GM18873 (cell line): ENCODE measurements around the gene AURKAIP1.
"Not testable (repeated sequence)": the region's sequence is repeated elsewhere in the genome, so short reads cannot be mapped to it uniquely, and the experiment has no call there.

Source experiments
- ATAC-seq: cut with Tn5 transposase; IDR thresholded peaks from one replicate; pipeline ENCODE4 v1.9.1; 2021; ENCODE audit warnings: mild to moderate bottlenecking, moderate library complexity, moderate number of reproducible peaks; ENCODE audit not compliant: unreplicated experiment, low FRiP score

Gene AURKAIP1

GRCh38 chr1:1388078-1388472 lies 13.1 kb upstream of the AURKAIP1 start:
- no peak for ATAC-seq

DNA sequence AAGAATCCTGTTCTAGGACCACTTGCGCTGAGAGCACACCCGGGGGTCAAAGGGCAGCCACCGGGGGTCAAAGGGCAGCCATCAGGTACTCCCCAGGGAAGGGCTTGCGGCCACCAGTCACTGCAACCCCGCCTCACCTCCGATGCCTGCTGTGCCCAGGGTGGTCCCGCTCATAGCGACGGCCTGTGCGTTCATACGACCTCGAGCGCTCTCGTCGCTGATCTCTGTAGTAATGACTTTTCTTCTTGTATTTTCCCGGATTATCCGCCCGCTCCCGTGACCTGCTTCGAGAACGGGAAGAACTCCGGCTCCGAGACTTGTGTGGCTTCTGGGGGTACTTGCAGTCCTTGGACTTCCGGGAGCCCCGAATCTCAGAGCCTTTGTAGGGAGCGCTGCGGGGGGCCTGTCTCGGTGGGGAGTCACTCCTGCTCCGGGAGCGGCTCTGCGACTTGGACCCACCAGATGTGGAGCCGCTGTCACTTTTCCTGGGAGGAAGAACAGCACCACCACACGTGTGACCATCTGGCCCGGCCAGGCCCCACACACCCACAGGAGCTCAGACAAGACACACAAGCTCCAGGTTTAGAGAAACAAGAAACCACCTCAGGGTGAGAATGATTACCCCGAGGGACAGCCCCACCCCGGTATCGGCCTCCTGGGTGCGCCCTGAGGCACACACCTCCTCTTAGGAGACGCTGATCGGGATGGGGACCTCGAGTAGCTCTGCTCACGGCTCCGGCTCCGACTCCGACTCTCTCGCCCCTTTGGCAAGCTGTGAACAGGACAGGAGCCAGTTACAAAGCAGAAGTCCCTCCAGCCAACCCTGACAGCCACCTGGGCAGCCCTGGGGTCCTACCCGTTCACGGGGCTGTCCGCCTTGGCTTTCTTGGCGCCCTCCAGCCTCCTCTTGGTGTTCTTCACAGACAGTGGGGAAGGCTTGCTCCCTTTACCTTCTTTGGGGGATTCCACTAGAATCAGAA lies 12.4 kb upstream of the AURKAIP1 start:
- ATAC-seq = no peak

- no peak for ATAC-seq
Measured at GRCh38 chr1:1385931-1386330, 10.9 kb upstream of the AURKAIP1 start.

DNA sequence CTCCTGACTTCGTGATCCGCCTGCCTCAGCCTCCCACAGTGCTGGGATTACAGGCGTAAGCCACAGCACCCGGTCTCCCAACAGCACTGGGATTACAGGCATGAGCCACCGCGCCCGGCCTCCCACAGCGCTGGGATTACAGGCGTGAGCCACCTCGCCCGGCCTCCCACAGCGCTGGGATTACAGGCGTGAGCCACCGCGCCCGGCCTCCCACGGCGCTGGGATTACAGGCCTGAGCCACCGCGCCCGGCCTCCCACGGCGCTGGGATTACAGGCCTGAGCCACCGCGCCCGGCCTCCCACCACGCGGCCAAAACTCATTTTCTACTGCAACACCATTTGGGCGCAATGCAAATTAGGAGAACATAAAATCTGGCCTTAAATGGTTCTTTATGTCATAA lies 10.3 kb upstream of the AURKAIP1 start:
- ATAC-seq = not testable (repeated sequence)

DNA sequence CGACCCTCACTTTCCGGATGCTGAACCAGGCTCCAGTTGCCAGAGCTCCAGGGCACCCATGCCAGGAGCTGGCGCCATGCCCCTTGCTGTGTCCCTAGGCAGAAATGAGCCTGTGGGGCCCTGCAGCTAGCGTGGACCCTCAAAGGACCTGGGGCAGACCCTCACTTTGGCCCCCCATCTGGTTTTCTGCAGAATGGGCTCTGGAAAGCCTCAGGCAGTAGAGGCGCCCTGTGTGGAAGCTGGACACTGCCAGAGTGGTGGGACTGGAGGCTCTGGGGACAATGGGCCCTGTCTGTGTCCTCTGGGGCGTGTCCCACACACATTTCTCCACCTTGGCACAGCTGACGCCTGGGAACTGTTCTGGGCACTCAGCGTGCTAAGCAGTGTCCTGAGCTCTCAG lies 6.3 kb upstream of the AURKAIP1 start:
- no peak for ATAC-seq

- ATAC-seq = no peak
Measured at GRCh38 chr1:1380860-1381259, 5.9 kb upstream of the AURKAIP1 start.

DNA sequence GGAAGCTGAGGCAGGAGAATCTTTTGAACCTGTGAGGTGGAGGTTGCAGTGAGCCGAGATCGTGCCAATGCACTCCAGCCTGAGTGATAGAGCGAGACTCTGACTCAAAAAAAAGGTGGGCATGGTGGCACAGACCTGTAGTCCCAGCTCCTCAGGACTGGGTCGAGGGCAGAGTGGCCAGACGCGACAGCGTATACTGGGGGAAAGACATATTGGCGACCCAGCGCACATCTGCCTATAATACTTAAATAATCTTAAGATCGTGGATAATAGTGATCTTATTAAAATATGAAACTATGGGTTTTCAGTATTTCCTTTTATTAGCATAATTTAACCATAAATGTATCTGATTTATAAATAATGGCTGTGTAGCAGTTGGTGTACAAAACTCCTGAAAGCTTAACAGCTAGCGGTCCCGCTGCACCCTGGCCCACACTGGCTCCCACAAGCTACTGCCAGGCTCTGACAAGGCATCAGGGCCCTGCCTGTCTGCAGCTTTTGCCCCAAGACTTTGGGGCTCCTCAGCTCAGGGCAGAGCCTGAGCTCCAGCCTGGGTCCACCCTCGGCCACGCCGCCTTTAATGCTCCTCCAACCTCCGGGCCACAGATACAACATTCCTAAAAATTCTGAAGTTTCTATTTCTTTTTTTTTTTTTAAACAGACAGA lies 2.7 kb upstream of the AURKAIP1 start:
- ATAC-seq = no peak

- ATAC-seq = no peak
Measured at GRCh38 chr1:1376551-1377226, 1.7 kb upstream of the AURKAIP1 start.

- no peak for ATAC-seq
Measured at GRCh38 chr1:1374589-1374928, 448 bp downstream of the AURKAIP1 start.

DNA sequence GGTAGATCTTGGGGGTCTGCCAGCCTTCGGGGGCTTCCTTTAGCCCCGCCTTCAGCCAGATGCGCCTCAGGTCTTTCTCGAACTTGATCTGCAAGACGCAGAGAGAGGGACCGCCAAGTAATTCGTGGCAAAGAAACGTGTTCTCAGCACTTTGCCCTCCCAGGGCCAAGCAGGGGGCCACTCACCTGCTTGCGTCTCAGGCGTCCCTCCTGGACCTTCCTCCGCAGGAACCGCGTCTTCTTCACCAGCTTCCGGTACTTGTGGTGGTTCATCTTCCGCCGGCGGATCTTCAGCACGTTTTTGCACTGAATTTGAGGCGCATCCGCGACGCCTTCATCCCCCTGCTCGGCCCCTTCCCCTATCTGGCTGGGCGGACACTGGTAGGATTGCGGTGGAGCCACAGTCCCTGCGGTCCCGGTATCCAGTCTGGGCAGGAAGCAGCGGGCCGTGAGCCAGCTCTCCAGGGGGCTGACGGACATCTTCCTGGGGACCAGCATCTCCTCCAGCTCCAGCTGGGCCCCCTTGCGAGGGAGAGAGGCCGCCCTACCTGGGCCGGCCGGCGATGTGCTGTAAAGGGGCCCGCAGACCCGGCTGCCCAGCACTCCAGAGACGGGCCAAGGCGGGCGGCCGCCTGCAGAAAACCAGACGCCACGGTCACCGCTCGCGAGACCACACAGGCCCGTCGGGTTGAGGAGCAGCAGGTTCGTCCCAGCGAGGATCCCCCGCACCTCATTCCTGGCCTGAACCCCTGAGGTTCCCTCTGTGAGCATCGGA lies 1.0 kb downstream of the AURKAIP1 start:
- ATAC-seq = no peak

GRCh38 chr1:1373051-1373814 lies 1.8 kb downstream of the AURKAIP1 start:
- ATAC-seq = no peak

DNA sequence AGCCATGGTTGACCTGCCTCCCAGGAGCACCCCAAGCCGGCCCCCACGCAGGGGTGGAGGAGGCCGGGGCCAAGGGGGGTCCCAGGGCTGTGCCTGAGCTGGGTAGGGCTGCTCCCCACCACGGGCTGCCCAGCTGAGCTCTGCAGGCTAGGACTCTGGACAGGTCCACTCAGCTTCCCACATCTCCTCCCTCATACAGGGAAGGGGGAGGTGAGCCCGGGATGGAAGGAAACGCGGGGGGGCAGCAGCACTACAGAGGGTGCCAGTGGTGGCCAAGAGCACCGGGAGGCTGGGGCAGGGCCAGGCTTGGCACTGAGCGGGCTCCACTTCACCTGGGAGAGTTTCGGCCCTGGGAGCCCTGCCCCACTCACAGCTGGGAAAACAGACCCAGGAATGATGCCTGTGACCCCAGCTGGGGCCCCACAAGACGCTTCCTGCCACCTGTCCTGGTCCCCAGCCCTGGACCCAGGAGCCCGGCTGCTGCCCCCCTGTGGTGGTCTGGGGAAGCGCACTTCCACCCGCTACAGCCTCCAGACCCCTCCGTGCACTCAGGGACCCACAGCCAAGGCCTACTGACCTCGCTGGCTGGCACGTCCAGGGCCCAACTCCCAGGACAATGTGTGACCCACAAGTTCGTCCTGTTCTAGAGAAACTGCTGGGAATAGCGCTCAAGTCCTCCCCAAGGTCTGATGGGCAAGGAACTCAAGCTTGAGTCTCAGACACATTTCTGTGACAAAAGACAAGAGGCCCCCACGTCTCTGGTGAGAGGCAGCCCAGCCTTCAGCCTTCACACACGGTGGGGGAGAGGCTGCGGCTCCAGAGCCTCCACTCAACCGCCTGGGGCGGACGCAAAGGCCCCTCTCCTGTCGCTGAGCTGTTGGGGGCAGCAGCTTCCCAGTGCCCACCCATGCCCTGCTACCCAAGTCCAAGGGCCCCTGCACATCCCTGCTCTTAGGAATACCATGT lies 3.0 kb downstream of the AURKAIP1 start:
- ATAC-seq = no peak

DNA sequence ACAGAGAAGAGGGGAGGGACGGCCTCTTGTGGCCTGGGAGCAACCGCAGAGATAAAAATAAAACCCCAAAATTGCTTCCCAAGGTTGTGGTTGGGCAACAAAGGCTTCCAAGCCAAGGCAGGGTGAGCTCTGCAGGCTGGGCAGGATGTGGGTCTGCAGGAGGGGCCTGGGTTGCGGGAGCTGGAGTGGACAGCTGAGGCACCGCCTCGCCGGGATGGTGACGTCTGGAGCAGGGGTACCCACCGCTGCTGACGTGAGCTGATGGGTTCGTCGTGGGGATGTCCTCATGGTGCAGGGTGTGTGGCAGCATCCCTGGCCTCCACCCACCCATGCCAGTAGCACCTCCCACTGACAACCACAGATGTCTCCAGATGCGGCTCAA lies 3.7 kb downstream of the AURKAIP1 start:
- no peak for ATAC-seq

- no peak for ATAC-seq
Measured at GRCh38 chr1:1370771-1371300, 4.2 kb downstream of the AURKAIP1 start.

- not testable (repeated sequence) for ATAC-seq
Measured at GRCh38 chr1:1370094-1370493, 4.9 kb downstream of the AURKAIP1 start.

- no peak for ATAC-seq
Measured at GRCh38 chr1:1367315-1367714, 7.7 kb downstream of the AURKAIP1 start.

GRCh38 chr1:1366699-1367066 lies 8.3 kb downstream of the AURKAIP1 start:
- no peak for ATAC-seq

DNA sequence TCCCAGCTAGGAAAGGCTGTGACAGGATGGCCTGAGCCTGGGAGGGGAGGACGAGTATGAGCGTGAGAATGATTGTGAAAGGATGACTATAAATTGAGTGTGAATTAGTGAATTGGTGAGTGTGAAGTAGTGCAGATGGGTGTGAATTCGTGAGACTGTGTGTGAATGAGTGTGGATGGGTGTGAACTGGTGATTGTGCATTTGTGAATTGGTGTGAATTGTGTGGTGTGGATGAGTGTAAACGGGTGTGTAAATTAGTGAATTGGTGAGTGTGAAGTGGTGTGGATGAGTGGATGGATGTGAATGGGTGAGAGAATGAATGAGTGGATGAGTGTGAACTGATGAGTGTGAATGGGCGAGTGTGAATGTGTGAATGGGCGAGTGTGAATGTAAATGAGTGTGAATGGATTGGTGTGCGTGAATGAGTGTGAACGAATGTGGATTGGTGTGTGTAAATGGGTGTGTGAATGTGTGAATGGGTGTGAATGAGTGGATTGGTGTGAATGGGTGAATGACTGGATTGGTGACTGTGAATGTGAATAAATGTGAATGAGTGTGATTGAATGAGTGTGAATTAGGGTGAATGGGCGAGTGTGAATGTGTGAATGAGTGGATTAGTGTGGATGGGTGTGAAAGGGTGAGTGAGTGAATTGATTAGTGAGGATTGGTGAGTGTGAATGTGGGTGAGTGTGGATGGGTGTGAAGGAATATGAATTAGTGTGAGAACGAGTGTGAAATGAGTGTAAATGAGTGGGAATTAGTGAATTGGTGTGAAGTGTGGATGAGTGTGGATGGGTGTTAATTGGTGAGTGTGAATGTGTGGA lies 8.9 kb downstream of the AURKAIP1 start:
- no peak for ATAC-seq
